ENCODE data around the gene CDC37L1. TPM values are rescaled to one million over a fixed set of nuclear protein-coding genes. Genes with fewer than 3 reads are reported as not detected.

CDC37L1 gene
- total RNA-seq, 1 donor from 2014 or later, result 15.9 TPM

GRCh38 chr9:4684820-4685219 lies 5.5 kb downstream of the CDC37L1 start:
- no peak for TF ChIP-seq CTCF (IDR thresholded peaks at IDR 0.05; ENCODE audit: insufficient read depth, low read length, poor library complexity, severe bottlenecking)
- Histone ChIP-seq H3K27me3 (ENCODE audit: control insufficient read depth, insufficient read depth, low read length) (no peaks in the 10 kb centered on the region), H3K36me3 (ENCODE audit: control insufficient read depth, insufficient read depth, low read length) (peaks cover 2% of the 10 kb centered on the region), H3K4me3 (ENCODE audit: low read depth, low read length) (no peak overlapping the region)
- DNase-seq (ENCODE audit: low read depth), result no peak

DNA sequence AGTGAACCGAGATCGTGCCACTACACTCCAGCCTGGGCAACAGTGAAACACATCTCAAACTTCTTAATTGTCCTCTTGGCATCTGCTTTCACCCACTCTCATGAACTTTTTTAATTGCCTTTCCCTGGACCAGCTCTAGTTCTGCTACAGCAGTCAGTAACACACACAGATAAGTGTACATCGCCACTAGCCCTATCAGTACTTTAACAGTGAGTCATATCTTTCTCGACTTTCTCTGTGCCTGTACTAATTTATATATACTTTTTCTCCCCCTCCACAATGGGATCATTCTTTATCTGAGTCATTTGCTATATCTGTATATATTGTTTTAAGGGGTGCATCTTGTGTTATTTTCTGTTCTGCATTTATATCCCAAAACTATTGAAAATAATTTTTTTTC lies 6.7 kb downstream of the CDC37L1 start:
- Histone ChIP-seq H3K27me3 (ENCODE audit: control insufficient read depth, insufficient read depth, low read length) (no peaks in the 10 kb centered on the region), H3K4me3 (ENCODE audit: low read depth, low read length) (no peak overlapping the region), H3K36me3 (ENCODE audit: control insufficient read depth, insufficient read depth, low read length) (peaks cover 2% of the 10 kb centered on the region)
- DNase-seq (ENCODE audit: low read depth), result no peak
- no peak for TF ChIP-seq CTCF (IDR thresholded peaks at IDR 0.05; ENCODE audit: insufficient read depth, low read length, poor library complexity, severe bottlenecking)

GRCh38 chr9:4686584-4686983 lies 7.2 kb downstream of the CDC37L1 start:
- H3K4me3 ChIP-seq (ENCODE audit: low read depth, low read length), result no peak overlapping the region
- DNase-seq (ENCODE audit: low read depth), result no peak
- H3K27me3 ChIP-seq (ENCODE audit: control insufficient read depth, insufficient read depth, low read length), result no peaks in the 10 kb centered on the region
- peaks cover 2% of the 10 kb centered on the region for H3K36me3 ChIP-seq (ENCODE audit: control insufficient read depth, insufficient read depth, low read length)
- no peak for TF ChIP-seq CTCF (IDR thresholded peaks at IDR 0.05; ENCODE audit: insufficient read depth, low read length, poor library complexity, severe bottlenecking)

- no peak for DNase-seq (ENCODE audit: low read depth)
- Histone ChIP-seq H3K27me3 (ENCODE audit: control insufficient read depth, insufficient read depth, low read length) (no peaks in the 10 kb centered on the region), H3K4me3 (ENCODE audit: low read depth, low read length) (no peak overlapping the region), H3K36me3 (ENCODE audit: control insufficient read depth, insufficient read depth, low read length) (peaks cover 2% of the 10 kb centered on the region)
- TF ChIP-seq CTCF (IDR thresholded peaks at IDR 0.05; ENCODE audit: insufficient read depth, low read length, poor library complexity, severe bottlenecking), result no peak
These were observed 9.7 kb downstream of the CDC37L1 start for GRCh38 chr9:4689021-4689420.

DNA sequence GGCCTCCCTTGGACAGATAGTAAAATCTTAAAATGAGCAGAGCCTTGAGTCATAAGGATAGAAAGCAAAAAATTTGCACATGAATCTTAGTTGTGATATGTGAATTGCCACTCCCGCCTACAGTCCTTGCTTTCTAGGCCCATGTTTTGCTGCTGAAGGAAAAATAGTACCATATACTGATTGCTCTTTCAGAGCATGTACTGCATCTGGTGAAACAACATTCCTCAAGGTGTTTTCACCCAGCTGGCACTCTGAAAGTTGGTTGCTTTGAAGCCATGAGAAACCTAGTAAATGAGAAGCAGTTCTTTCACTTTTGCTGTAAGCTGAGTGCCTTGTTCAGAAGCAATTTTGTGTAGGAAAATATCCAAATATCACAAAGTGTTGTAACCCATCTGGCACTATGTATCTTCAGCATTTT lies 10.3 kb downstream of the CDC37L1 start:
- DNase-seq (ENCODE audit: low read depth), result no peak
- Histone ChIP-seq H3K27me3 (ENCODE audit: control insufficient read depth, insufficient read depth, low read length) (no peaks in the 10 kb centered on the region), H3K36me3 (ENCODE audit: control insufficient read depth, insufficient read depth, low read length) (peaks cover 2% of the 10 kb centered on the region), H3K4me3 (ENCODE audit: low read depth, low read length) (no peak overlapping the region)
- TF ChIP-seq CTCF (IDR thresholded peaks at IDR 0.05; ENCODE audit: insufficient read depth, low read length, poor library complexity, severe bottlenecking), result no peak

DNA sequence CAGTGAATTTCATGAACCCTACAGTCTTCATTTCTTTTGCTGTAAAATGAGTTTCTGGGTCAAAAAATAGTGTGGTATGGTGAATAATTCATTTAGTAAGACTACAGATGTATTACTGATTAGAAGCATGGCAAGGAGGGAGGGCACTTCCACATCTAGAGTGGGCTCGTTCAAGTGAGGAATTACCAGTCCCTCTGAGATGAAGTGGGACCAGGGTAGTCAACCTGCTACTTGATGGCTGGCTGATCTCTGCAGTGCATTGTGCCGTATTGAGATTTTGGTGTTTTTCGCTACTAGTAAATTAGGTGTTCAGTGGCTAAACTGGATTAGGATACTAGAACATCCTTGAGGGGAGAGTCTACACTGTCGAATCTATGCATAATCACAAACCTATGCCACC lies 10.8 kb downstream of the CDC37L1 start:
- no peak overlapping the region for H3K4me3 ChIP-seq (ENCODE audit: low read depth, low read length)
- no peak for TF ChIP-seq CTCF (IDR thresholded peaks at IDR 0.05; ENCODE audit: insufficient read depth, low read length, poor library complexity, severe bottlenecking)
- H3K36me3 ChIP-seq (ENCODE audit: control insufficient read depth, insufficient read depth, low read length), result peaks cover 2% of the 10 kb centered on the region
- no peaks in the 10 kb centered on the region for H3K27me3 ChIP-seq (ENCODE audit: control insufficient read depth, insufficient read depth, low read length)
- no peak for DNase-seq (ENCODE audit: low read depth)
